Left kidney (tissue), 2 donors: ENCODE results near the gene B9D1. TPM values are rescaled to one million over a fixed set of nuclear protein-coding genes. Genes with fewer than 3 reads are reported as not detected.

ENCODE experiments used
- DNase-seq: peaks from one replicate; pipeline ENCODE4 v3.0.0-alpha.2; 2013
- polyA plus RNA-seq: library from polyadenylated mRNA; unstranded; fragments of 120-200 nt; gene quantifications from one replicate; pipeline ENCODE4 v1.2.1, GENCODE V29; 2013; ENCODE audit not compliant: insufficient read length

The B9D1 gene
- polyA plus RNA-seq, 1 donor = 39.4 TPM

DNA sequence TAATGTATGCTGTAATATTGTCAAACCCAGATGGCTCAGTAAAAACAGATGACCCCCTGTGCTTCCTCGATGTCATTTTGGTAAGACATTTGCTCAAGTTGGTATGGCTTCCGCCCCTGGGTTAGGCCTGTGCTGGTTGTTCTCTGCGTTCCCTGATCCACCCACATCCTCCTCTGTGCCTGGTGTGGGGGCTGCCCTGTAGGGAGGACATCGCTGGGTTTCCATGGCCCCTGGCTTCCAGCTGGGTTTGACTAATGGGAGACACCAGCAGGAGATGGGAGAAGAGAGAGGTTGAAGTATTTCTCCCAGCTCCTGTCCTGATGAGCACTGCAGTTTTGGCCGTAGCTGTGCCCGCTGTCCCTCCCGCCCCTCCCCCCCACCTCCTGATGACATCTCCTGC is 28.9 kb upstream of the B9D1 start:
- no peak for DNase-seq

DNA sequence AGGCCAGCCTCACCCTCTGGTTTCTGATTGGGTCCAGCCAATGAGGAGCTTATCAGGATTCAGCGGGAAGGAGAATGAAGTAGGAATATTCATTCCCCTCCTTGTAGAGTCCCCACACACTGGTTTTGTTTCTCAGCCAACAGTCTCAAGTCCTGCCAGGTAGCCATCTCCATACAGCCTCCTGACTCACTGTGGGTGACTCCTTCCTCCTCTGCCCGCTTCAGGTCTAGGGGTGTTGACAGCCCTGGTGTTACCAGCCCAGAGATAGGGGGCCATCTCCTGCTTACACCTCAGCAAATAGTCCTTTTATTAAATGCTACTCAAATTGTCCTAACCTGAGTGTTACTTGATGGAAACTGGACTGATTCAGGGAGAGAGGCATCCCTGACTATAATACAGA is 28.4 kb upstream of the B9D1 start:
- no peak for DNase-seq

DNA sequence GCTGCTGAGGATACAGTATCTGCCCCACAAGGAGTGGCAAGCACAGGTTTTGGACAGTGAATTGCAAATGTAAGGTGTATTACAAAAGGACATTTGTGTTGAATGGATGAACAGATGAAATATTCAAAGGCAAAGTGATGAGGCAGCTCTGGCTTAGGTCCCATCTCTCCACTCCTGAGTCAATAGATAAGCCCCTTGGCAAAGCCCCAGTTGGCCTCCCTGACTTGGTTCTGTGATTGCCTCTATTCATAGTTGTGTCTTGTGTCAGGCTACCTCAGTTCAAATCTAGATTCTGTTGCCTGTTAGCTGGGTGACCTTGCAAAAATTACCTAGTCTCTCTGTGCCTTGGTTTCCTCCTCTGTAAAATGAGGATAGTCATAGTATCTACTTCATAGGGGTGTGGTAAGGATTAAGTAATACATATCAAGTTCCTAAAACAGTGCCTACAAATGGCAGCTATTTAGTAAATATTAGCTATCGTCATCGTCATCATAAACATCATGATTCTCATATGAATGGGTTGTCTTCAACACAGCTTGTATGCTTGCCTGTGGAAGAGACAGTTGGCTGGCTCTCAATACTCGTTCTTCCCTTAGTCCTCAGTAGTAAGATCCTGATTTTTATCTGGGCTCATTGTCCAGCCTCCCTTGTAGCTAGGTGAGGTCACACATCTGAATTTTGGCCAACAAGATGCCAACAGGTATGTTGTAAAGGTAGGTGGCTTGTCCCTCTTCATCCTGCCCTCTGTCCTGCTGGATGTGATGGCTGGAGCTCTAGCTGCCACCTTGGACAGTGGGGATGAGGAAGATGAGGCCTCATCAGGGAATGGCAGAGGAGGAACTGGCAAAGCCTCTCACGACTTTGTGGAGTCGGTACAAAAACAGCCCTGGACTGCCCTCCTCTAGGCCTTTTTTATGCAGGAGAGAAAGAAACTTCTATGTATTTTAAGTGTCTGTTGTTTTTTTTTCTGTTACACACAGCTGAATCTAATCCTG is 26.6 kb upstream of the B9D1 start:
- no peak for DNase-seq

DNA sequence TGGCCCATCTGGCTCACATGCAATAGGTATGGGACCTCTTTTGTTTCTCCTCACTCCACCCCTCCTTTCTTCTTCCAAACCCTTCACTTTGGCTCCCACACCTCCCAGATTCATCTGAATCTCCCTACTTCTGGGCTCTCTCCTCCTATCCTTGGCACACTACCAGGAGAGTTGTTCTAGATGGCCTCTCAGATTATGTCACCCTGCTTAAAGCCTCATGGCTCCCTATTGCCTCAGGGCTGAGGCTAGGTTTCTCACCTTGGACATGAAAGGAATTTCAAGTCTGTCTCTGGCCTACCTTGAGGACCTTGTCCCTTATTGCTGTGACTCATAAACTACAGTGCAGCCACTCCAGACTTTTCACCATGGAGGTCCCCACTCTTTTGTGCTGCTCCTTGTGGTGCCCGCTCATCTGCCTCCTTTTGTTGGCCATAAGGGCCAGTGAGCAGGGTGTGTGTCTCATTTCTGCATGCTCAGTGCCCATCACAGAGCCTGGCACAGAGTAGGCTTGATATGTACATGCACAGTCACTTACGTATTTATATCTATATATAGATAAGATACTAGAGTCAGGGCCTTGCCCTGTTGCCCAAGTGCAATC is 25.5 kb upstream of the B9D1 start:
- DNase-seq = no peak

DNA sequence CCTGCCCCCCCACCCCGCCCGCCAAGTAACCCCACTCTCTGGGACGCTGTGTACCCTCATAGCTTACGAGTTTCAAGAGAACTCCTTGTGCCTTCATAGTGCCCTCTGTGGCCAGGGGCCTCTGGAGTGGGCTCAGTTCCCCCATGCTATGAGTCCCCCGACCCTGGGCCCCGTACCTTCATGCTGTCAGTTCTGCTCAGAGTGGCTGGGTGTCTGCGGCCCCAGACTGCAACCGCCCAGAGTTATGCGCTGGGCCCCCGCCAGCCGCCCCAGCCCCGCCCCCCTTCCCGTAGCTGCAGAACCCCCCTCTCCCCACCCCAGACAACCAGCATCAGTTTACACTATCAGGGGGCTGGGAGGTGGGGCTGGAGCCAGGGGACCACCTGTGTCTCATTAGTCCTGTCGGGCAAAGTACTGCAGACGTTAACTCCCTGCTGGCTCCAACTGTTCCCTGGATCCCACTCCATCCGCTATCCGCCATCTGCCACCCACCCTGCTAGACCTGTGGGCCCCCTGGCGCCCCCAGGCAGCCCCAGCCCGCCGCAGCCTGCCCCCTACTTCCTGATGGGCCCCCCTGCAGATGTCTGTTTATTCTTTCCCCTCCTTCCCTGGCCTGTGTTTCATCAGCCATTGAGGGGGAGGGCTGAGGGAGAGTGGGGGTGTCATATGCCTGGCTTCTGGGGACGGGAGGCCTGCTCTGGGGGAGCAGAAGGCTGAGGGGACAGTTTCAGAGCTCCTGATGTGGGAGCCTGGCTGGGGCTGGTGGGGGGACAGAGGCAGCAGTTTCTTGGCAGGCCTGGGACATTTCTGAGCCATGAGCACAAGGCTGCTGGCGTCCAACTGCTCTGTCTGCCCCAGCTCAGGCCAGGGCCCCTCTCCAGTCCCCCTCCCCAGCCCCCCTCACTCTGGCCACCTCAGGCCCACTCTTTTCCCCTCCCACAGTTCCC is 24.7 kb upstream of the B9D1 start, which contains the start of gene MFAP4:
MFAP4 (minus strand) TSS at position 217 of the 947 bp plus-strand sequence; CDS start at position 182, 35 bp downstream.
- DNase-seq = peak; percentile 86

DNA sequence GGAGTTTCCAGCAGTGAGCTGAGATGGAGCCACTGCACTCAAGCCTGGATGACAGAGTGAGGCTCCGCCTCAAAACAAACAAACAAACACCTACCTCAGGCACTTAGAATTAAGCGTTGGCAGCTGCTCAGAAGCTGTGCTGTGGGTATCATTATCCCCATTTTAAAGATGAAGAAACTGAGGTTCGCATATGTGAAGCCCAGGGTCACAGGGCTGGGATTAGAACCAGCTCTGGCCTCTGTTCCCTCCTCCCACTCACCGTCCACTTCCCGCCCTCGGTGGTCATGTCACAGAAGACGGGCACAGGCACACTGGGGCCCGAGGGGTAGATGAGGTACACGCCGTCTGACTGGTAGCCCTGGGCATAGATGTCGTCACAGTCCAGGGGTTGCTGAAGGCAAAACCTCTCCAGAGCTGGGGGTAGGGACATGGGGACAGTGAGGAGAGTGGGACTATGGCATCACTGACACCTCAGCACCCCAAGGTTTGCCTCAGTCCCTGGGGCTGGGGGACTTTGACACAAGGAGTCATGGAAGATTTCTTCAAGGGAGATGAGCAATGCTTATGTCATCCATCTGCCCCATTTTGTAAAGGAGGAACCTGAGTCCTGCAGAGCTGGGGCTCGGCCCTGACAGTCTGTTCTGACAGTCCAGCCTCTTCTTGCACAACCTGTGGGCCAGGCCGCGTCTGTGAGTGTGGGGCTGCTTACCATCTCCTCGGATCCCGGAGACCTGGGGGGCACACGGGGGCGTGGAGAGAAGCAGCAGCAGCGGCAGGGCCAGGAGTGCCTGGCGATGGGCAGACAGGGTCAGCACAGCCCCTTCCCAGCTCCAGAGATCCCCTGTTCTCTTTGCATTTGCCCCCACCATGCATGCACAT is 23.8 kb upstream of the B9D1 start:
- no peak for DNase-seq

DNA sequence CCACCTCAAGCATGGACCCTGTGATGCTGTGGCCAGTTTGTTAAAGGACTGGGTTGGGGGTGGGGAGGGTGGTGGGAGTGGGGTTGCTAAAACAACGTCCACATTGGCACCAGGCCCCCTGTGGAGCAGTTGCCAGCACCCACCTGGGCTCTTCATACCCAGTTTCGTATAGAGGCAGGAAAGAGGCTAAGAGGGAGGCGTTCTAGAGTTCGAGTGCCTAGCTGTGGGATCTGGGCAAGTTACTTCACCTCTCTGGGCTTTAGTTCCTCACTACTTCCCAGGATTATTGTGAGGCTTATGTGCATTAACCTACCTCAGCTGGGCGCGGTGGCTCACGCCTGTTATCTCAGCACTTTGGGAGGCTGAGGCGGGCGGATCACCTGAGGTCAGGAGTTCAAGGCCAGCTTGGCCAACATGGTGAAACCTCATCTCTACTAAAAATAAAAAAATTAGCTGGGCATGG is 23.0 kb upstream of the B9D1 start:
- DNase-seq = no peak

DNA sequence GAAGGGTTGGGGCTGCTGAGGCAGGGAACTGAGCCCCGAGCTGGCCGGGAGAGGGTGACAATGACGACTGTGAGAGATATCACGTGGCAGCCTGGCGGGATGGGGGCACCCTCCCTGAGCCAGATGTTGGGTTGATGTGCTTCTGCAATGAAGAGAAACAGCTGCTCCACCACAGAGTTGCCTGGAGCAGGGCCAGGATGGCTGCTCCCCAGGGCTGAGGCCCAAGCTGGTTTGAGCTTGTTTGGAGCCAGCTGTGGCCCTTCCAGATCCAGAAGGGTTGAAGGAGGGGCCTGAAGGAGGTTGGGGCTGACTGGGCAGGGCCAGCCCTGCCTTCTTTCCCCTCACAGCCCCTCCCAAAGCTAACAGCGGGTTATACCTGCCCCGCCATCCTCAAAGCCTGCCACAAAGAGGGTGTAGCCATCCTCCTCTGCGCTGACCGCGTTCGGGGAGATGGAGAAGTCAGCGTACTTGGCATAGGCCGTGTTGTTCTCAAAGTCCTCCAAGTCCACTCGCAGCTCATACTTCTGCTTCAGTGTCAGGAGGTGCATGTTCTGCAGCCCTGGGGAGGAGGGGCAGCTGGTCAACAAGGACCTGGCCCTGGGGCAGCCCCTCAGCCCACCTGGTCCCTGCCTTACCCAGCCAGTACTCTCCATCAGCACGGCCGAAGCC is 22.3 kb upstream of the B9D1 start:
- DNase-seq = peak; percentile 88

DNA sequence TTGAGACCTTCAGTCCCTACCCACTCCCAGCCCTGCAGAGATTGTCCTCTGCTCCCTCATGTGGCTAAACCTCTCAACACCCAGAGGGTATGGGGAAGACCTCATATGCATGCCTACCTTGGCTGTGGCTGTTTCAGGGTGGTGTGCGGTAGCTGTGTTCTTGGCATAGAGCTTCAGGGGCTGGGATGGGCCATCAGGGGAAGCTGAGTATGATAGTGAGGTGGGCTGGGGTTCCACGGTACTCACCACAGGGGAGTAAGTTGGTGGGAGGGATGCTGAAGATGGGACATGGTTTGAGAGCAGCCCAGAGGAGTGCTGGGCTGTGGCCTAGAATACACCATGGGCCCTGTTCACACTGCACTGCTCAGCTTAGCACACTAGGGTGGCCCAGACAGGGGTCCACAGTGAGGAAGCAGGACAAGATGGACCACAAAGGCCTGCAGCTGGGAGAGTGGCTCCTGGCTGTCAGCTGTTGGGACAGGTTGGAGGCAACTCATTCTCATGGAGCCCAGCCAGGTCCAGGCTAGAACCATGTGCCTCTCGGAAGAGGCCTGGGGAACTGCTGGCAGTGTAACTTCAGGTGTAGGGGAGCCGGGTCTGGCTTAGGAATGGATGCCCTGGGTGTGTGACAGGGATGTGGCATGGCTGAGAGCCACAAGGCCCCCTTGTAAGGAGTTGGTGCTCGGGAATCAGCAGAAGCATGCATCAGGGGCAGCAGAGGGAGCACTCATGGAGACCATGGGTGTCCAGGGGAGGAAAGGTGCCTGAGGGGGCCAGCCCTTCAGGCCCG is 21.4 kb upstream of the B9D1 start:
- no peak for DNase-seq

DNA sequence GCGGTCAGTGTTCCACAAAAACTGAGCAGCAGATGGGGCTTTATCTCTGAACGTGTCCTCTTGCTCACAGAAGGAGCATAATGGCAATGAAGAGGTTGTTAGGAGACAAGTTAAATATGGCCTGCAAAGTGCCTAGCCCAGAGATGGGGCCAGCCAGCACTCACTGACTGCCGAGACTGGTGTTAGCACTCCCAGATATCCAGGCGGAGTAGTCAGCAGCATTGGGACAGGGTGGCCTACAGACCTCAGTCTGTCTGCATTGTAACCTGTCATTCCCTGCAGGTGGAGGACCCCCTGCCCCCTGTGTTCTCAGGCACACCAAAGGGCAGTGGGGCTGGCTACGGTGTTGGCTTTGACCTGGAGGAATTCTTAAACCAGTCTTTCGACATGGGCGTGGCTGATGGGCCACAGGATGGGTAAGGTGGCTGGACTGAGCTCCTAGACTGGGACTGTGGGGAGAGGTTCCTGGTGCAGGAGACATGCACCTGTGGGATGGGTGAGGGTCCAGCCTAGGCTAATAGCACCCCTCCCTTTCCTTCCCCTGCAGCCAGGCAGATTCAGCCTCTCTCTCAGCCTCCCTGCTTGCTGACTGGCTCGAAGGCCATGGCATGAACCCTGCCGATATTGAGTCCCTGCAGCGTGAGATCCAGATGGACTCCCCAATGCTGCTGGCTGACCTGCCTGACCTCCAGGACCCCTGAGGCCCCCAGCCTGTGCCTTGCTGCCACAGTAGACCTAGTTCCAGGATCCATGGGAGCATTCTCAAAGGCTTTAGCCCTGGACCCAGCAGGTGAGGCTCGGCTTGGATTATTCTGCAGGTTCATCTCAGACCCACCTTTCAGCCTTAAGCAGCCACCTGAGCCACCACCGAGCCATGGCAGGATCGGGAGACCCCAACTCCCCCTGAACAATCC is 20.3 kb upstream of the B9D1 start:
- no peak for DNase-seq

DNA sequence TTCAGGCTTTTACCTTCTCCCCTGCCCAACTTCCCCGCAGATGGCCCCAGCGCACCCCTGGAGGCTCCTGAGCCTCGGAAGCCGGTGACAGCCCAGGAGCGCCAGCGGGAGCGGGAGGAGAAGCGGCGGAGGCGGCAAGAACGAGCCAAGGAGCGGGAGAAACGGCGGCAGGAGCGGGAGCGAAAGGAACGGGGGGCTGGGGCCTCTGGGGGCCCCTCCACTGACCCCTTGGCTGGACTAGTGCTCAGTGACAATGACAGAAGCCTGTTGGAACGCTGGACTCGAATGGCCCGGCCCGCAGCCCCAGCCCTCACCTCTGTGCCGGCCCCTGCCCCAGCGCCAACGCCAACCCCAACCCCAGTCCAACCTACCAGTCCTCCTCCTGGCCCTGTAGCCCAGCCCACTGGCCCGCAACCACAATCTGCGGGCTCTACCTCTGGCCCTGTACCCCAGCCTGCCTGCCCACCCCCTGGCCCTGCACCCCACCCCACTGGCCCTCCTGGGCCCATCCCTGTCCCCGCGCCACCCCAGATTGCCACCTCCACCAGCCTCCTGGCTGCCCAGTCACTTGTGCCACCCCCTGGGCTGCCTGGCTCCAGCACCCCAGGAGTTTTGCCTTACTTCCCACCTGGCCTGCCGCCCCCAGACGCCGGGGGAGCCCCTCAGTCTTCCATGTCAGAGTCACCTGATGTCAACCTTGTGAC is 19.4 kb upstream of the B9D1 start:
- no peak for DNase-seq

DNA sequence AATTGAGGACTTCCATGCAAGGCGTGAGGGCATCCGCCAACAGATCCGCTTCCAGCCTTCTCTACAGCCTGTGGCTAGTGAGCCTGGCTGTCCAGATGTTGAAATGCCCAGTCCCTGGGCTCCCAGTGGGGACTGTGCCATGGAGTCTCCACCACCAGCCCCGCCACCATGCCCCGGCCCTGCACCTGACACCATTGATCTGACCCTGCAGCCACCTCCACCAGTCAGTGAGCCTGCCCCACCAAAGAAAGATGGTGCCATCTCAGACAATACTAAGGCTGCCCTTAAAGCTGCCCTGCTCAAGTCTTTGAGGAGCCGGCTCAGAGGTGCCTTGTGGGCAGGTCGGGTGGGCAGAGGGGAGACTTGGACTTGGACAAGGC is 18.8 kb upstream of the B9D1 start:
- no peak for DNase-seq

DNA sequence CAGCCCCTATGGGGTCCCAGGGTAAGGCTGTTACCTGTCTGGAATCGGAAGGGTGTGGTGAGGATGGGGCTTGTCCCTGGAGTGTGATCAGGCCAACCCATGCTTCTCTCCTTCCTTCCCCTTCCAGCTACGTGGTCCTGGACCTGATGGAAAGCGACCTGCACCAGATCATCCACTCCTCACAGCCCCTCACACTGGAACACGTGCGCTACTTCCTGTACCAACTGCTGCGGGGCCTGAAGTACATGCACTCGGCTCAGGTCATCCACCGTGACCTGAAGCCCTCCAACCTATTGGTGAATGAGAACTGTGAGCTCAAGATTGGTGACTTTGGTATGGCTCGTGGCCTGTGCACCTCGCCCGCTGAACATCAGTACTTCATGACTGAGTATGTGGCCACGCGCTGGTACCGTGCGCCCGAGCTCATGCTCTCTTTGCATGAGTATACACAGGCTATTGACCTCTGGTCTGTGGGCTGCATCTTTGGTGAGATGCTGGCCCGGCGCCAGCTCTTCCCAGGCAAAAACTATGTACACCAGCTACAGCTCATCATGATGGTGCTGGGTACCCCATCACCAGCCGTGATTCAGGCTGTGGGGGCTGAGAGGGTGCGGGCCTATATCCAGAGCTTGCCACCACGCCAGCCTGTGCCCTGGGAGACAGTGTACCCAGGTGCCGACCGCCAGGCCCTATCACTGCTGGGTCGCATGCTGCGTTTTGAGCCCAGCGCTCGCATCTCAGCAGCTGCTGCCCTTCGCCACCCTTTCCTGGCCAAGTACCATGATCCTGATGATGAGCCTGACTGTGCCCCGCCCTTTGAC is 18.2 kb upstream of the B9D1 start:
- DNase-seq = no peak

DNA sequence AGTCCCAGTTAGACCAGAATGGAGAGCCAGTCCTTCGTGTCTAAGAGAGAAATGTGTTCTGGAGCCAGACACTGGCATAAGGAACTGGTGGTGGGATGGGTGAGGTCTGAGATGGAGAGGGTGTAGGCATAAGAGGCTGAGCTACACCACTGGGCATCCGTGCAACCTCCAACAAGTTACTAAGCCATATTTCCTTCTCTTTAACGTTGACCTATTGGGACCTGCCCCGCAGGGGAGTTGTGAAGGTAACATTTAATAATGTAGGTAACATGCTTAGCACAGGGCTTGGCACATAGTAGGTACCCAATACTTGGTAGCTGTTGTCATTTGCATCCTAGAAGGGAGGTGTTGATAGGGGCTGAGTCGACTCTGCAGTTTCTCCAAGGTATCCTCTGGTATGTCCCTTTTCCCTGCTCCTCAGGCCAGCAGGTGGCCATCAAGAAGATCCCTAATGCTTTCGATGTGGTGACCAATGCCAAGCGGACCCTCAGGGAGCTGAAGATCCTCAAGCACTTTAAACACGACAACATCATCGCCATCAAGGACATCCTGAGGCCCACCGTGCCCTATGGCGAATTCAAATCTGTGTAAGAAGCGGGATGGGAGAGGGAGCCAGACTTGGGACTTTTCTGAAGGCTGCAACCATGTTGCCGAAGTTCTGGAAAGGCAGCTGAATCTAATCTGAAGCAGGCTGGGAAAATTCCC is 17.0 kb upstream of the B9D1 start:
- no peak for DNase-seq

DNA sequence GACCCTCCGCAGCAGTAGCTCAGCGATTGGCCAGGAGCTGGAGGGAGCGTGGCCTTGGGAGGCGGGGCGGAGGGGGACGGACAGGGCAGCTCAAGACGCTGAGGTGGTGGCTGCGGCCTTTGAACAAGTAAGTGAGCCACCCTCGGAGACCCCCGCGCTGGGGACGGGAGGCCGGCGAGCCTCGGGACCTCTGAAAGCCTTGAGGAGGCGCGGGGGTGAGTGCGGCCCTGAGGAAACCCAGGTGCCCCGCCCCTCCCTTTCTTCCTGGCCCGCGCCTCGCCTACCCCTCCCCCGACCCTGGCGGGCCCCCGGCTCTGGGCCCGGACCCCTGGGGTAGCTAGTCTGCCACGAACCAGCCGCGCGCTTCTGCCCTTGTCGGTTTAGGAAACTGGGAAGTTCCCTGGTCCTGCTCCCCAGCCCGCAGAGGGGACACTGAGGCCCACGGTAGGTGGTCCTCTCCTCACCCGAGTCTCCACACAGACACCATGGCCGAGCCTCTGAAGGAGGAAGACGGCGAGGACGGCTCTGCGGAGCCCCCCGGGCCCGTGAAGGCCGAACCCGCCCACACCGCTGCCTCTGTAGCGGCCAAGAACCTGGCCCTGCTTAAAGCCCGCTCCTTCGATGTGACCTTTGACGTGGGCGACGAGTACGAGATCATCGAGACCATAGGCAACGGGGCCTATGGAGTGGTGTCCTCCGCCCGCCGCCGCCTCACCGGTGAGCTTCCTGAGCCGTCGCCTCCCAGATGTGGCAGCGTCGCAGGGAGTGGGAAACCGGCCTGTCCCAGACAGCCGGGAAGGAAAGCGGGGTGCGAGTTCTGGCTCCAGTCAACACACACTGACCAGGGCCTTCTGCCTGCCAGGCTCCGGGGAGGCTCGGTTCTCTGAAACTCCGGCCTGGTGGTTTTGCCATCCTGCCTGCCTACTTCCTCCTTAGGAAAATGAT is 16.2 kb upstream of the B9D1 start, which contains the start of gene MAPK7:
MAPK7 (plus strand) TSS at position 83 of the 945 bp plus-strand sequence; CDS start at position 486, 403 bp downstream.
- DNase-seq = no peak
